Astrocyte (in vitro differentiated cells and primary cell): Measurements from ENCODE around the gene TPPP2. TPM values are rescaled to one million over a fixed set of nuclear protein-coding genes. Genes with fewer than 3 reads are reported as not detected.

Experiments
- DNase-seq: peaks from one replicate; pipeline ENCODE4 v3.0.0-alpha.2; 2010; ENCODE audit warnings: low read depth
- FAIRE-seq: peaks from 2 replicates; lab custom pipeline; 2011; peaks lifted over from hg19 to GRCh38; lab: Jason Lieb, UNC
- H2AFZ ChIP-seq: 2 replicates; pipeline ENCODE4 v1.6.0; 2012; ENCODE audit warnings: low read depth, low read length, inconsistent platforms
- H3K27ac ChIP-seq: 2 replicates; pipeline ENCODE4 v1.5.1; 2011; ENCODE audit warnings: low read depth, low read length, inconsistent platforms
- H3K27me3 ChIP-seq: 2 replicates; pipeline ENCODE4 v1.6.0; 2011; ENCODE audit warnings: low read length, inconsistent platforms; ENCODE audit not compliant: insufficient read depth
- H3K36me3 ChIP-seq: 2 replicates; pipeline ENCODE4 v1.5.1; 2011; ENCODE audit warnings: low read length, inconsistent platforms; ENCODE audit not compliant: insufficient read depth
- H3K4me1 ChIP-seq: 2 replicates; pipeline ENCODE4 v1.5.1; 2011; ENCODE audit warnings: low read length, inconsistent platforms; ENCODE audit not compliant: insufficient read depth
- H3K4me2 ChIP-seq: 2 replicates; pipeline ENCODE4 v1.6.0; 2012; ENCODE audit warnings: low read length, inconsistent platforms
- H3K4me3 ChIP-seq: 2 replicates; pipeline ENCODE4 v1.5.1; 2011; ENCODE audit warnings: low read depth, mild to moderate bottlenecking, low read length, inconsistent platforms; ENCODE audit not compliant: insufficient read depth
- H3K79me2 ChIP-seq: 2 replicates; pipeline ENCODE4 v1.6.0; 2012; ENCODE audit warnings: mild to moderate bottlenecking, low read length, inconsistent platforms; ENCODE audit not compliant: insufficient read depth
- H3K9ac ChIP-seq: 2 replicates; pipeline ENCODE4 v1.6.0; 2012; ENCODE audit warnings: mild to moderate bottlenecking, low read length, inconsistent platforms
- H3K9me3 ChIP-seq: 2 replicates; pipeline ENCODE4 v1.5.1; 2012; ENCODE audit warnings: low read depth, mild to moderate bottlenecking, low read length, inconsistent platforms; ENCODE audit not compliant: insufficient read depth
- H4K20me1 ChIP-seq: 2 replicates; pipeline ENCODE4 v1.6.0; 2012; ENCODE audit warnings: low read length, inconsistent platforms; ENCODE audit not compliant: insufficient read depth
- H3K27ac Mint-ChIP-seq: one replicate; pipeline ENCODE4 v1.8.0; 2021; ENCODE audit warnings: mild to moderate bottlenecking, mixed read lengths; ENCODE audit not compliant: unreplicated experiment
- H3K27me3 Mint-ChIP-seq: one replicate; pipeline ENCODE4 v1.8.0; 2021; ENCODE audit warnings: low read depth, mixed read lengths; ENCODE audit not compliant: unreplicated experiment
- H3K36me3 Mint-ChIP-seq: one replicate; pipeline ENCODE4 v1.8.0; 2021; ENCODE audit warnings: low read depth, mixed read lengths; ENCODE audit not compliant: unreplicated experiment
- H3K4me1 Mint-ChIP-seq: one replicate; pipeline ENCODE4 v1.8.0; 2021; ENCODE audit warnings: low read depth, mixed read lengths; ENCODE audit not compliant: unreplicated experiment
- H3K4me3 Mint-ChIP-seq: one replicate; pipeline ENCODE4 v1.8.0; 2021; ENCODE audit warnings: mild to moderate bottlenecking, moderate library complexity, mixed read lengths; ENCODE audit not compliant: unreplicated experiment
- H3K9me3 Mint-ChIP-seq: one replicate; pipeline ENCODE4 v1.8.0; 2021; ENCODE audit warnings: mild to moderate bottlenecking, mixed read lengths; ENCODE audit not compliant: unreplicated experiment
- EZH2 ChIP-seq: IDR thresholded peaks from 2 replicates; pipeline ENCODE4 v1.6.1; 2012; ENCODE audit warnings: mild to moderate bottlenecking, low read length, inconsistent platforms; ENCODE audit not compliant: insufficient read depth
- total RNA-seq: library from RNA; stranded (reverse); gene quantifications from 2 replicates; pipeline ENCODE4 v1.2.1, GENCODE V29; 2021
- TF ChIP-seq, protein P1 (sequence below): IDR thresholded peaks from 2 replicates; pipeline ENCODE4 v1.5.1; 2011; ENCODE audit warnings: low read depth, mild to moderate bottlenecking, inconsistent platforms, low read length, moderate library complexity; ENCODE audit not compliant: insufficient read depth

The TPPP2 gene
- total RNA-seq, 1 donor from 2014 or later, result not detected

- Histone ChIP-seq H3K36me3 (no peaks in the 10 kb centered on the region), H3K4me2 (no peak overlapping the region), H3K27ac (no peak overlapping the region), H2AFZ (no peak overlapping the region), H3K4me3 (no peak overlapping the region), H3K79me2 (no peaks in the 10 kb centered on the region), H3K9me3 (no peaks in the 10 kb centered on the region), H4K20me1 (no peaks in the 10 kb centered on the region), H3K4me1 (peaks cover 14% of the 10 kb centered on the region), H3K9ac (no peak overlapping the region), H3K27me3 (no peaks in the 10 kb centered on the region)
- DNase-seq, result no peak
- Mint-ChIP-seq H3K4me3 (no peak overlapping the region), H3K27me3 (no peaks in the 10 kb centered on the region), H3K9me3 (no peaks in the 10 kb centered on the region), H3K27ac (no peak overlapping the region), H3K36me3 (no peaks in the 10 kb centered on the region), H3K4me1 (peaks cover 24% of the 10 kb centered on the region)
- TF ChIP-seq EZH2, result no peak
- TF ChIP-seq, protein P1, sequence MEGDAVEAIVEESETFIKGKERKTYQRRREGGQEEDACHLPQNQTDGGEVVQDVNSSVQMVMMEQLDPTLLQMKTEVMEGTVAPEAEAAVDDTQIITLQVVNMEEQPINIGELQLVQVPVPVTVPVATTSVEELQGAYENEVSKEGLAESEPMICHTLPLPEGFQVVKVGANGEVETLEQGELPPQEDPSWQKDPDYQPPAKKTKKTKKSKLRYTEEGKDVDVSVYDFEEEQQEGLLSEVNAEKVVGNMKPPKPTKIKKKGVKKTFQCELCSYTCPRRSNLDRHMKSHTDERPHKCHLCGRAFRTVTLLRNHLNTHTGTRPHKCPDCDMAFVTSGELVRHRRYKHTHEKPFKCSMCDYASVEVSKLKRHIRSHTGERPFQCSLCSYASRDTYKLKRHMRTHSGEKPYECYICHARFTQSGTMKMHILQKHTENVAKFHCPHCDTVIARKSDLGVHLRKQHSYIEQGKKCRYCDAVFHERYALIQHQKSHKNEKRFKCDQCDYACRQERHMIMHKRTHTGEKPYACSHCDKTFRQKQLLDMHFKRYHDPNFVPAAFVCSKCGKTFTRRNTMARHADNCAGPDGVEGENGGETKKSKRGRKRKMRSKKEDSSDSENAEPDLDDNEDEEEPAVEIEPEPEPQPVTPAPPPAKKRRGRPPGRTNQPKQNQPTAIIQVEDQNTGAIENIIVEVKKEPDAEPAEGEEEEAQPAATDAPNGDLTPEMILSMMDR, result no peak
- FAIRE-seq, result no peak
Measured at GRCh38 chr14:21054123-21054767, 24.2 kb downstream of the TPPP2 start.

- DNase-seq, result no peak
- H3K9ac ChIP-seq, result no peak overlapping the region
- H3K9me3 Mint-ChIP-seq, result no peaks in the 10 kb centered on the region
- H3K27me3 Mint-ChIP-seq, result no peaks in the 10 kb centered on the region
- no peaks in the 10 kb centered on the region for H4K20me1 ChIP-seq
- H3K4me1 ChIP-seq, result peaks cover 12% of the 10 kb centered on the region
- peaks cover 26% of the 10 kb centered on the region for H3K4me1 Mint-ChIP-seq
- H3K9me3 ChIP-seq, result no peaks in the 10 kb centered on the region
- H3K4me2 ChIP-seq, result no peak overlapping the region
- TF ChIP-seq, protein P1, result no peak
- TF ChIP-seq EZH2, result no peak
- H3K36me3 Mint-ChIP-seq, result no peaks in the 10 kb centered on the region
- FAIRE-seq, result no peak
- no peak overlapping the region for H3K4me3 ChIP-seq
- H3K36me3 ChIP-seq, result no peaks in the 10 kb centered on the region
- H3K4me3 Mint-ChIP-seq, result no peak overlapping the region
- H2AFZ ChIP-seq, result no peak overlapping the region
- no peak overlapping the region for H3K27ac Mint-ChIP-seq
- no peaks in the 10 kb centered on the region for H3K79me2 ChIP-seq
- no peak overlapping the region for H3K27ac ChIP-seq
- H3K27me3 ChIP-seq, result no peaks in the 10 kb centered on the region
Measured at GRCh38 chr14:21054768-21055145, 24.7 kb downstream of the TPPP2 start.

- H3K79me2 ChIP-seq, result no peaks in the 10 kb centered on the region
- Mint-ChIP-seq H3K27me3 (no peaks in the 10 kb centered on the region), H3K36me3 (no peaks in the 10 kb centered on the region), H3K9me3 (no peaks in the 10 kb centered on the region), H3K4me3 (no peak overlapping the region), H3K4me1 (peaks cover 34% of the 10 kb centered on the region), H3K27ac (no peak overlapping the region)
- DNase-seq, result no peak
- H3K9ac ChIP-seq, result no peak overlapping the region
- H3K4me2 ChIP-seq, result no peak overlapping the region
- no peak overlapping the region for H3K4me3 ChIP-seq
- H4K20me1 ChIP-seq, result no peaks in the 10 kb centered on the region
- H3K36me3 ChIP-seq, result no peaks in the 10 kb centered on the region
- no peak for TF ChIP-seq EZH2
- TF ChIP-seq, protein P1, result no peak
- H3K27me3 ChIP-seq, result no peaks in the 10 kb centered on the region
- no peaks in the 10 kb centered on the region for H3K9me3 ChIP-seq
- H2AFZ ChIP-seq, result no peak overlapping the region
- no peak for FAIRE-seq
- H3K4me1 ChIP-seq, result peaks cover 12% of the 10 kb centered on the region
- no peak overlapping the region for H3K27ac ChIP-seq
Measured at GRCh38 chr14:21055432-21056117, 25.6 kb downstream of the TPPP2 start.
